ENCODE results near the gene PLCZ1.
"Not testable (repeated sequence)": the region's sequence is repeated elsewhere in the genome, so short reads cannot be mapped to it uniquely, and the experiment has no call there.

PLCZ1 gene, protein sequence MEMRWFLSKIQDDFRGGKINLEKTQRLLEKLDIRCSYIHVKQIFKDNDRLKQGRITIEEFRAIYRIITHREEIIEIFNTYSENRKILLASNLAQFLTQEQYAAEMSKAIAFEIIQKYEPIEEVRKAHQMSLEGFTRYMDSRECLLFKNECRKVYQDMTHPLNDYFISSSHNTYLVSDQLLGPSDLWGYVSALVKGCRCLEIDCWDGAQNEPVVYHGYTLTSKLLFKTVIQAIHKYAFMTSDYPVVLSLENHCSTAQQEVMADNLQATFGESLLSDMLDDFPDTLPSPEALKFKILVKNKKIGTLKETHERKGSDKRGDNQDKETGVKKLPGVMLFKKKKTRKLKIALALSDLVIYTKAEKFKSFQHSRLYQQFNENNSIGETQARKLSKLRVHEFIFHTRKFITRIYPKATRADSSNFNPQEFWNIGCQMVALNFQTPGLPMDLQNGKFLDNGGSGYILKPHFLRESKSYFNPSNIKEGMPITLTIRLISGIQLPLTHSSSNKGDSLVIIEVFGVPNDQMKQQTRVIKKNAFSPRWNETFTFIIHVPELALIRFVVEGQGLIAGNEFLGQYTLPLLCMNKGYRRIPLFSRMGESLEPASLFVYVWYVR

DNA sequence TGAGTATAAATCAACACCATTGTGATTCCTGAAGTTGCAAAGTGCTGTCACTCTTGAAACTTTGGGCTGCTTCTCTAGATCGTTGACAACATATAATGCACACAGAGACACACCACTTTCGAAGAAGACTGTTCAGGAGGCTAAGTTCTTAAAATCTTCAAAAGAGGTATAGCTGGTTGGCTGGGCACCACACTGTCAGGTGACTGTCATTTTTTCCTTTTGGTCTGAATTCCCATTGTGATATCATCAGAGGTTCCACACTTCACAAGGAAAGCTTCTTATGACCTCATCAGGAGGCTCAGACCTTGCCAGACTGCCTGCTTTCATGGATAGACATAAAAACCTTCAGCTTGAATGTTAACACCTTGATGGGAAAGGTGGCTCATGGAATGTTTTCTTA lies at the start of gene PLCZ1, which contains the start of gene CAPZA3:
Gene PLCZ1 (minus strand): TSS at position 194 of the 400 bp plus-strand sequence. CDS start 641 bp downstream, outside the sequence.
Gene CAPZA3 (plus strand): TSS at position 301 of the 400 bp plus-strand sequence. CDS start 150 bp downstream, outside the sequence.
- DNase-seq = no peak

DNA sequence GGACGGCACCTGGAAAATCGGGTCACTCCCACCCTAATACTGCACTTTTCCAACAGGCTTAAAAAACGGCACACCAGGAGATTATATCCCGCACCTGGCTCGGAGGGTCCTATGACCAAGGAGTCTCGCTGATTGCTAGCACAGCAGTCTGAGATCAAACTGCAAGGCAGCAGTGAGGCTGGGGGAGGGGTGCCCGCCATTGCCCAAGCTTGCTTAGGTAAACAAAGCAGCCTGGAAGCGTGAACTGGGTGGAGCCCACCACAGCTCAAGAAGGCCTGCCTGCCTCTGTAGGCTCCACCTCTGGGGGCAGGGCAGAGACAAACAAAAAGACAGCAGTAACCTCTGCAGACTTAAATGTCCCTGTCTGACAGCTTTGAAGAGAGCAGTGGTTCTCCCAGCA lies 47.7 kb upstream of the PLCZ1 start:
- DNase-seq = not testable (repeated sequence)

DNA sequence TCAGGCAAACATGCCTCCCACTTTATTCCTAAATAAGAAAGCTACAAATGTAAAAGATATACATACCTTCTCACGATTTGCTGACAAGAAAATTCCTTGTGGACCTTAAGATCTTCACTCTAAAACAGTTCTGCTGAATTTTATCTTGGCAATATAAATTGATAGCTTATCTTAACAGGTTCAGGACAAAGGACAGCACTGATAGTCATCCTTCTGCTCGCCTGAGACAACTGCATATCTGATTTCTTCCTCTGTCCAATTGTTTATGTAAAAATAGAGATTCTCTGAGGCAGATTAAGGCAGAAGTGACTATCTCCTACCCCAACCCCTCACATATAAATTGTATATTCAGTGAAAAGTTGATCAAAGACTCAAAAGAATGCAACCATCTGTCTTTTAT lies 45.0 kb upstream of the PLCZ1 start:
- no peak for DNase-seq

DNA sequence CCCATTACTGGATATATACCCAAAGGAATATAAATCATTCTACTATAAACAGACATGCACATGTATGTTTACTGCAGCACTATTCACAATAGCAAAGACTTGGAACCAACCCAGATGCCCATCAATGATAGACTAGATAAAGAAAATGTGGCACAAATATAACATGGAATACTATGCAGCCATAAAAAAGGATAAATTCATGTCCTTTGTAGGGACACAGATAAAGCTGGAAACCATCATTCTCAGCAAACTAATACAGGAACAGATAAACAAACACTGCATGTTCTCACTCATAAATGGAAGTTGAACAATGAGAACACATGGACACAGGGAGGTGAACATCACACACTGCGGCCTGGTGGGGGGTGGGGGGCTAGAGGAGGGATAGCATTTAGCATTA lies 28.7 kb upstream of the PLCZ1 start:
- DNase-seq = not testable (repeated sequence)

DNA sequence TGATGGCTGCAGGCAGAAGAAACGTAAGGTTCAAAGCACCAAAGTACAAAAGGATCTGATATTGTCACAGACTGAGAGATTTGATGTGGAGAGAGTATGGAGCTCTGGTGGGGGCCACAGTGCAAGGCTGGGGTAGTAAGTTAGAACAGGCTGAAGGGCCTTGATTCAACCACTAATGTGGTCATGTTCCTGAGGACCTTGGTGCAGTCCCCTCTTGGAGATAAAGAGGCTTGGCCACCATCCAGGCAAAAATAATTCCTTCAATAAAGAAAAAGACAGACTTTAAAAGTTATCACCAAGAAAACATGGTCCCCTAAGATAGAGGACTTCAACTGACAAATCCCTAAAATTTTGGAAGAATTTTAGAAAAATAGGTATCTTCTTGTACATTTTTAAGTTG lies 17.5 kb upstream of the PLCZ1 start:
- no peak for DNase-seq

DNA sequence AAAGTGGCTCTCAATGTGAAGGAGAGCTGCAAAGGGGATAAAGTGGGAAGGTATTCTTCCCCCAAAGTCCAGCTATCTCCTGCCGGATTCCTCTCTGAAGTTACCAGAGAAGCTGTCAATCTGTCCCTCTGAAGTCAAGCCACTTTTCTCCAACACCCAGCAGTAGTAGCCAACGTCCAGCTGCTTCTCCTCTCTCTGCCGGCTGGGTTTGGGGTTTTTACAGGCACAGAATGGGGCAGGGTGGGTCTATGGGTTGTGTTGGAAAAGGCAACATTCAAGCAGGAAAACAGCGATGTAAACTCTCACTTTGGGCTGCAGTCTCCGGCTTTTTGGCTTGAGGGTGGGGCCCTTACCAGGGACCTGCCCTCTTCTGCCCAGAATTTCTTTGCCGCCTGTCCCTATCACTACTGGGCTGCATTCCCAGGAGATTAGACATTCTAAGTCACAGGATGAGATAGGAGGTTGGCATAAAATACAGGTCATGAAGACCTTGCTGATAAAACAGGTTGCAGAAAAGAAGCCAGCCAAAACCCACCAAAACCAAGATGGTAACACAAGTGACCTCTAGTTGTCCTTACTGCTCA lies 16.4 kb upstream of the PLCZ1 start:
- no peak for DNase-seq

DNA sequence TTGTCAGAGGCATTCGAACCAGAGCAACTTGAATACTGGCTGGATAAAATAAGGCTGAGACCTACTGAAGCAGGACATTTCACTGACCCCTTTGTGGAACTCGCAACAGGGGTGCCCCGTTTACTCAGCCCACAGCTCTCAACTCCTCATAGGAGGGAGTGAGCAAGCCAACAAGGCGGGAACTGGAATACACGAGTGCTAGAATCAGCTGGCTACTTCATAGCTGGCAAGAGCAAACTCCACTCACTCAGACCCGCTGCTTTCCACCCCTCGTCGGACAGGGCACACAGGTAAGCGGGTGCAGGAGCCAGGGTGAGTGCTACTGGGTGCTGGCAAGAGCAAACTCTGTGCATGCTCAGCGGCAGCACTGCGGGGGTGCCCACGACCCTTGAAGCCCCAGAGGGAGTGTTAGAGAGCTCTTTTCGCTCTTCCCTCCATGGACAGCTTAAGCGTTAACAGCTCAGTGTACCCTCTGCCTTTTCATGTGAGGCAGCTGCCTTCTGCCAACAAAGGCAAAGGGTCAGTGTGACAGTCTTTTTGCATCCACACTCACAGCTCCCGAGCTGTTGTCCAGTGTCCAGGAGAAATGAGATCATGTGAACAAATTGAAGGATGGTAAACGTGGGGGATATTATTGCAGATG lies 15.8 kb upstream of the PLCZ1 start:
- no peak for DNase-seq

GRCh38 chr12:18752947-18753346 lies 15.1 kb upstream of the PLCZ1 start:
- DNase-seq = no peak

DNA sequence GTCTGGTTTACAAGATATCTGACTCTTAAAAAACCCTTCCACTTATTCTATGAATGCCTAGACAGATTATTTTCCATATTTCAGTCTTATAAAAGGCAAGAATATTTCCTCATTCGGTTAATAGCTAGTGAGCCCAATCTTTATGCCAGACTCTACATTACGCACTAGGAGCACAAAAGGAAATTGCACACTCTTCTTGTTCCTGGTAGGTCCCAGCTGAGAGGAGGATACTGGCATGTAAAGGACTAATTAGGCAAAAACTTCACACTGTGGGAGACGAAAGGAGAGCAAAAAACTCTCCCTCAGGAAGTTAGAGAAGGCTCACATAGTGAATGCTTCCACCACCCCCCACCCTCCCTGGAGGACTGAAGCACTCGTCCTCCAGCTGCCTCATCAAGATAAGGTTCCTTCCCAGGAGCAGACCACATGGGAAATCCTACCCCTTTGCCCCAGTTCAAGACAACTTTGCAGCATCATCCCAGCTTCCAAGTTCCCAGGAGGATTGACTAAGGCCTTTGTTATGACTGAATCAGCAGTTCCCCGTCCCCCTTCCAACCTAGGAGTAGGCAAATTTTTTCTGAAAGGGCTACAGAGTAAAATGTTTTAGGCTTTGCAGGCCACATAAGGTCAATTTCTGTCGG lies 14.6 kb upstream of the PLCZ1 start:
- no peak for DNase-seq

GRCh38 chr12:18751866-18752265 lies 14.1 kb upstream of the PLCZ1 start:
- DNase-seq = no peak

GRCh38 chr12:18750085-18750484 lies 12.3 kb upstream of the PLCZ1 start:
- no peak for DNase-seq

DNA sequence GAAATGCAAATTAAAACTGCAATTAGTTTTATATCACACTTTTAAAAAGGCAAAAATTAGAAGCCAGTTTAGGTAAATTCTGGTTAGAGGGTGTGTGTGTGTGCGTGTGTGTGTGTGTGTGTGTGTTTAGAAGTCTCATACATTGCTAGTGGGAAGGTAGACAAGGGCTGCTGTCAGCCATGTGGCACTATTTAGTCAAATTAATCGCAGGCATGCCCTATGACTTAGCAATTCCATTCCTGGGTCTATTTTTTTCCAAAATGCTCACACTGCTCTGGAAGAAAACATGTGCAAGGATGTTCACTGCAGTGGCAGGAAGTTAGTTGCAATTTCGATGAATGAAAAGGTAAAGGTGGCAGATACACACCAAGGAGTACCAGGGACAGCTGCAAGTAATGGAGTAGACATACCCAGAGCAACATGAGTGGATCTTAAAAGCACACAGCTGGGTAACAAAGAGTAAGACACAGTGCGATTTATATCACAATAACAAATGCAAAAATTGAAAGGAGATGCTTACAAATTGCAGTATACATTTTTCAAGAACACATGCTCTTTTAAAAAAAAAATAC lies 11.7 kb upstream of the PLCZ1 start:
- no peak for DNase-seq

GRCh38 chr12:18747895-18748294 lies 10.1 kb upstream of the PLCZ1 start:
- no peak for DNase-seq

- no peak for DNase-seq
These were observed 6.7 kb downstream of the PLCZ1 start for GRCh38 chr12:18731156-18731555.

DNA sequence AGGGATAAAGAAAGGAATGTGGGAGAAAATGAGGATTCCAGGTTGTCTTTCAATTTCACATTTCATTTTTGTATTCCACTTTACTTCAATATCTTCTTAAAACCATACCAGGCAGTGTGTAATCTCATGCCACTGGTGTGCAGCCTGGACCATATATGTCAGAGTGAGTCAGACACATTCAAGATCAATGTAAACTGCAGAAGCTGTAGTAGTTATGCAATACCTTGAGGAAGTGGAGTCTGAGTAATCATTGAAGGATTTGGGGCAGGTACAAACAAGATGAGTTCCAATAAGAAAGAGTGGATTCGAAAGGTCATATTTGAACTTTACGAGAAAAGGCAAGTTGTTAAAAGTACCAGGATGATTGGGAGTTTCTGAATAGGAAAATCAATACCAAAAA lies 14.1 kb downstream of the PLCZ1 start:
- DNase-seq = no peak

- DNase-seq = no peak
These were observed 16.4 kb downstream of the PLCZ1 start for GRCh38 chr12:18721452-18721851.

DNA sequence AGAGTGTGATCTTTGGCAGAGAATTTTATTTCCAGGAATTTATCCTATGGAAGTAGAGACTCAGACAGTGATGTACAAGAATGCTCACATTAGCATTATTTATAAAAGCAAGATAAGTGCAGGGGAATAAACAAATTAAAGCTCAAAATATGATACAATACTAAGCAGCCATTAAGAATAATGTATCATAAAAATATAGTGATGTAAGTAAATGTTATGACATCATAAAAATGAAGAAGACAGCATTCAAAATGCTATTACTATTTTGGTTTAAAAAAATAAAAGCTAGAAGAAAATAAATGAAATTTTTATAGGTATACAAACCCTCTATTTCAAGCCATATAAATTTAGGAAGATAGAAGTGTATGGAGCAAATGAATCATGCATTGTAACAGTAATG lies 17.1 kb downstream of the PLCZ1 start:
- DNase-seq = no peak

DNA sequence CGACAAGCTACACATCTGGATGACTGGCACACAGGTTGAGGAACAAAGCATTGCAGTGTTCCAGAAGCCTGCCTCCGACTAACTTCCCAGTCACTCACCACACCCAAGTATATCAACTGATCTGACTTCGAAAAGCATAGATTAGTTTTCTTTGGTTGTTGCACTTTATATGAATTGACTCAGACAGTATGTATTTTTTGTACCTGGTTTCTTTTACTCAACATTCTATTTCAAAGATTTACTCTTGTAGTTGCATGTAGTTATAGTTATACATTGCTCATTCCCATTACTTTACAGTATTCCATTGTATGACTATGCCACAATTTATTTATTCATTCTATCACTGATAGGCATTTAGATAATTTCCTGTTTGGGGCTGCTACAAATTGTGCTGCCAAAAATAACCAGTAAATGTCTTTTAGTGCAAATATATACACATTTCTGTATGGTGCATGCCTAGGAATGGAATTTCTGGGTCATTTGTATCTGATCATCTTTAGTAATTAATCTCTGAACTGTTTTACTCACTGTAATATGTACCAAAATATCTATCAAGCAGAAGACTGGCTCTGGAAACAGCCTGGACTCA lies 17.8 kb downstream of the PLCZ1 start:
- DNase-seq = no peak

DNA sequence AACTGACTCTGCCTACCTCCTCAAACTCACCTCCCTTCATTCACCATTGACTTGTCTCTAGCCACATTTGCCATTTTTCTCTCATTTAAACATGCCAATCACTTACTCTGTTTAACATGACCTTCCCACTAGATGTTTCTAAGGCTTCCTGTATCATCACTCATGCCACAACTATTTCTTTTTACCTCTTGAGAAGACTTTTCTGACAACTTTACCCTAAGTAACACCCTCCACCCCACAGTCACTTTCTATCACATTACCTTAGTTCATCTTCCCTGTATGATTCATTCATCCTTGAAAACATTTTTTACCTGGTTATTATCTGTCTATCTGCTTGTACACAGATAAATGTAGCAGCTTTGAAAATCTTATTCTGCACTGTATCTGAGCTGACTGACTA lies 19.4 kb downstream of the PLCZ1 start:
- no peak for DNase-seq

GRCh38 chr12:18716236-18716635 lies 21.6 kb downstream of the PLCZ1 start:
- no peak for DNase-seq

- no peak for DNase-seq
These were observed 31.0 kb downstream of the PLCZ1 start for GRCh38 chr12:18706798-18707197.

DNA sequence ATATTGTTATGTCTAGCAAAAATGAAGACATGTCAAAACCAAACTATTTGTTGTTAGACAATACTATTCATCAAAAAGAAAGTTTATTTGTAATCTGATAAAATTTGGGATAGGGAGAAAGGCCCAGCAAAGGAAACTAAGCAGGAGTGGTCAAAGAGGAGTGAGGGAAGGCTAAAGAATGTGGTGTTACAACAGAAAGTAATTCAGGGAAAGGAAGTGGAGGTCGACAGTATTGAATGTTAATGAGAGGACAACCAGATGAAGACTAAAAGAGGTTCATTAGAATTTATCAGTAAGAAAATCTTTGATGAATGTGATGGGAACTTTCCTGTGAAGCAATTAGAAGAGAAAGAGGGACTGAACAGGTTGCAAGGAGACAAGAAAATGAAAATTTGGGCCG lies 33.9 kb downstream of the PLCZ1 start:
- no peak for DNase-seq
